ENCODE measurements around the gene RHEB. TPM values are rescaled to one million over a fixed set of nuclear protein-coding genes. Genes with fewer than 3 reads are reported as not detected.

The RHEB gene
- total RNA-seq, 2 experiments from 2014 or later: 57.6 to 93.2 TPM

DNA sequence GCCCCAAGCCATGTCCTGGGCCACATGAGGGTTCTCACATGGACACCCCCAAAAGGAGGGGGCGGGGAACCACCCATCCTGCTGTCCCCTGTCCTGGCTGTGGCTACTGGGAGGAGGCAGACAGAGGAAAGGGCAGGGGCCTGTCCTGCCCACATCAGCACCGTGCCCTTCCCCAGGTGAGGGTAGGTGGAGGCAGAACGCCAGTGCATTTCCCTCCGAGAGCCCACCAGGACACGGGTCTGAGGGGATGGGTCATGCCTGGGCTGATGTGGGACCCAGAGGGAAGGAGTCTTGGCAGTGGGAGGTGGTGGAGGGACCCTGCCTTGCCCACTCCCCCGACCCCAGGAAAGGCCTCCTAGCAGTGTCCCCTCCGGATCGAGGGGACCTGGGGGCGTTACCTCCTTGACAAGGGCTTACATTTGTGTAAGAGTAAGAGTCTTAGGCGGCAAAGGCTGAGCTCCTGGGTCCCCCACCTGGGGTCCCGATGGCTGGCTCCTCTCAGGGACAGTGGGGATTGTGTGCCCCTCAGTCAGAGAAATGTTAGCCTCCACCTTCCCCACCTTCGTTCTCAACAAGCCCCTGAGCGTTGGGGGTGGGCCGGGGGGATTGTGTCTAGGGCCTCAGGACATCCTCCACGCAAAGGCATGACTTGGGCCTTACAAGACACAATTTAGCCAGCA lies 85.8 kb downstream of the RHEB start:
- Histone ChIP-seq H3K9me3 (ENCODE audit: low read length) (no peaks in the 10 kb centered on the region), H3K4me1 (ENCODE audit: insufficient read depth, low read length, poor library complexity, severe bottlenecking) (peaks cover 13% of the 10 kb centered on the region), H3K27ac (ENCODE audit: low read depth, low read length, poor library complexity, severe bottlenecking) (no peak overlapping the region), H3K4me2 (ENCODE audit: low read length) (no peak overlapping the region), H3K9me2 (ENCODE audit: insufficient read depth, low read length) (no peaks in the 10 kb centered on the region), H3K79me2 (ENCODE audit: insufficient read depth, low read depth, low read length) (no peaks in the 10 kb centered on the region), H3K36me3 (ENCODE audit: insufficient read depth, low read length) (no peaks in the 10 kb centered on the region), H2AFZ (ENCODE audit: low read length) (no peak overlapping the region), H4K20me1 (ENCODE audit: insufficient read depth, low read length) (no peaks in the 10 kb centered on the region), H3K4me3 (ENCODE audit: low read depth, low read length, poor library complexity, severe bottlenecking) (no peak overlapping the region)
- TF ChIP-seq, protein P1, sequence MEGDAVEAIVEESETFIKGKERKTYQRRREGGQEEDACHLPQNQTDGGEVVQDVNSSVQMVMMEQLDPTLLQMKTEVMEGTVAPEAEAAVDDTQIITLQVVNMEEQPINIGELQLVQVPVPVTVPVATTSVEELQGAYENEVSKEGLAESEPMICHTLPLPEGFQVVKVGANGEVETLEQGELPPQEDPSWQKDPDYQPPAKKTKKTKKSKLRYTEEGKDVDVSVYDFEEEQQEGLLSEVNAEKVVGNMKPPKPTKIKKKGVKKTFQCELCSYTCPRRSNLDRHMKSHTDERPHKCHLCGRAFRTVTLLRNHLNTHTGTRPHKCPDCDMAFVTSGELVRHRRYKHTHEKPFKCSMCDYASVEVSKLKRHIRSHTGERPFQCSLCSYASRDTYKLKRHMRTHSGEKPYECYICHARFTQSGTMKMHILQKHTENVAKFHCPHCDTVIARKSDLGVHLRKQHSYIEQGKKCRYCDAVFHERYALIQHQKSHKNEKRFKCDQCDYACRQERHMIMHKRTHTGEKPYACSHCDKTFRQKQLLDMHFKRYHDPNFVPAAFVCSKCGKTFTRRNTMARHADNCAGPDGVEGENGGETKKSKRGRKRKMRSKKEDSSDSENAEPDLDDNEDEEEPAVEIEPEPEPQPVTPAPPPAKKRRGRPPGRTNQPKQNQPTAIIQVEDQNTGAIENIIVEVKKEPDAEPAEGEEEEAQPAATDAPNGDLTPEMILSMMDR (conservative IDR thresholded peaks at IDR 0.05; ENCODE audit: low read length): no peak
- no peak for TF ChIP-seq EZH2phosphoT487 (IDR thresholded peaks at IDR 0.05; ENCODE audit: borderline replicate concordance, low read depth, low read length)
- intact Hi-C loops (cut with micrococcal nuclease; ENCODE audit: unreplicated experiment): no loop called here
- BruUV-seq (replicated peaks): no TSS peak
- POLR2A ChIA-PET: no interaction called here
- DNase-seq (ENCODE audit: low spot score): no peak
- CTCF ChIA-PET (ENCODE audit: unreplicated experiment): no interaction called here

DNA sequence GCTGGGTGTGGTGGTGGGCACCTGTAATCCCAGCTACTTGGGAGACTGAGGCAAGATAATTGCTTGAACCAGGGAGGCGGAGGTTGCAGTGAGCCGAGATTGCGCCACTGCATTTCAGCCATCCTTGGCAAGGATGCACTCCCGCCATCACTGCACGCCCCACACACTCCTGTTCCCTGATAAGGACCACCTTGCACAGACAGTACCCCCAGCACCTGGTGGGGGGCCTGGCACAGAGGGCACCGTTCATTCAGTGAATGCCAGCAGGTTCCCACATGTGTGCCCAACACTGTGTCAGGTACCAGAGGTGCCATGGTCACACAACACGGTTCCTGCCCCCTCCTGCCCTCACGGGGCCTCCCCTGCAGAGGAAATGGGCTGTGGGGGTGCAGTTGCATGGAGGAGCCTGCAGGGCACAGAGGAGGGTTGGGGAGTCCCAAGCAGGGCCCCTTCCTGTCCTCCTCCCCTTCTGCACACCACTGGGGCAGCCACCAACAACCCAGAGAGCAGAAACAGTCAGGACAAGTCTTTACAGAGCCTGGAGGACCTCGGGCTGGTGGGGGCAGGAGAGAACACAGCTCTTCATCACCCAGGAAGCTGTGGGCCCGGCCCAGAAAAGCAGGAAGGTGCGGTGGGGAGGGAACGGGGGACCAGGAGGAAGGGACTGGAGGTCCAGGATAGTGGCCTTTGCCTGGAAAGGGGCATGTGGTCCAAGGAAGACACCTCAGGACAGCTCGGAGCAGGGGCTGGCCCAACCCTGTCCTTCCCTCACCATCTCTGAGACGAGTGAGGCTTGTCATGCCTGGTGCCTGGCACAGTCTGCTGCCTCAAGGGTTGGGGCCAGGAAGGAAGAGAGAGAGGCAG lies 86.8 kb downstream of the RHEB start:
- Histone ChIP-seq H3K9me2 (ENCODE audit: insufficient read depth, low read length) (no peaks in the 10 kb centered on the region), H4K20me1 (ENCODE audit: insufficient read depth, low read length) (no peaks in the 10 kb centered on the region), H3K79me2 (ENCODE audit: insufficient read depth, low read depth, low read length) (no peaks in the 10 kb centered on the region), H3K36me3 (ENCODE audit: insufficient read depth, low read length) (no peaks in the 10 kb centered on the region), H3K9me3 (ENCODE audit: low read length) (no peaks in the 10 kb centered on the region), H3K4me2 (ENCODE audit: low read length) (no peak overlapping the region), H2AFZ (ENCODE audit: low read length) (0 out of 2 replicates have a peak overlapping the region, but pooled peaks have one; percentile 26), H3K4me3 (ENCODE audit: low read depth, low read length, poor library complexity, severe bottlenecking) (no peak overlapping the region), H3K4me1 (ENCODE audit: insufficient read depth, low read length, poor library complexity, severe bottlenecking) (peaks cover 13% of the 10 kb centered on the region), H3K27ac (ENCODE audit: low read depth, low read length, poor library complexity, severe bottlenecking) (no peak overlapping the region)
- intact Hi-C loops (cut with micrococcal nuclease; ENCODE audit: unreplicated experiment): no loop called here
- TF ChIP-seq EZH2phosphoT487 (IDR thresholded peaks at IDR 0.05; ENCODE audit: borderline replicate concordance, low read depth, low read length): no peak
- TF ChIP-seq, protein P1 (conservative IDR thresholded peaks at IDR 0.05; ENCODE audit: low read length): 0 out of 2 replicates have a peak, but pooled peaks have one; percentile 15
- ChIA-PET POLR2A (no interaction called here), CTCF (ENCODE audit: unreplicated experiment) (no interaction called here)
- BruUV-seq (replicated peaks): no TSS peak
- DNase-seq (ENCODE audit: low spot score): peak; percentile 33

All from OCI-LY7 (cell line).